Fibroblast of lung (primary cell): Measurements from ENCODE around the gene PBX4. TPM values are rescaled to one million over a fixed set of nuclear protein-coding genes. Genes with fewer than 3 reads are reported as not detected.

Experiments
- DNase-seq, 2 donors: peaks; one replicate each; pipeline versions ENCODE4 v3.0.0 to v3.0.0-alpha.2; 2010; ENCODE audit warnings: low read depth in 2 of 2
- H2AFZ ChIP-seq: 2 replicates; pipeline ENCODE4 v1.5.1; 2012; ENCODE audit warnings: low read length, control low read depth, inconsistent platforms
- H3K27ac ChIP-seq: 2 replicates; pipeline ENCODE4 v1.5.1; 2011; ENCODE audit warnings: low read length, control low read depth; ENCODE audit not compliant: insufficient read depth
- H3K27me3 ChIP-seq: 2 replicates; pipeline ENCODE4 v1.5.1; 2011; ENCODE audit warnings: mild to moderate bottlenecking, low read length; ENCODE audit not compliant: control insufficient read depth, insufficient read depth
- H3K36me3 ChIP-seq: 2 replicates; pipeline ENCODE4 v1.5.1; 2011; ENCODE audit warnings: low read length; ENCODE audit not compliant: control insufficient read depth, insufficient read depth
- H3K4me1 ChIP-seq: 2 replicates; pipeline ENCODE4 v1.5.1; 2011; ENCODE audit warnings: low read length; ENCODE audit not compliant: control insufficient read depth, insufficient read depth; ENCODE audit errors: extremely low read depth
- H3K4me2 ChIP-seq: 2 replicates; pipeline ENCODE4 v1.5.1; 2011; ENCODE audit warnings: low read length, control low read depth; ENCODE audit not compliant: insufficient read depth; ENCODE audit errors: extremely low read depth
- H3K4me3 ChIP-seq, 4 experiments: fragments of 200-600 bp in 1 of 4; sonication (generic) in 1 of 4; replicated peaks in 1 of 4; 2 replicates each; pipeline ENCODE4 v1.5.1; 2011 to 2016; ENCODE audit warnings: low read length in 4 of 4, low read depth in 3 of 4, mild to moderate bottlenecking in 3 of 4, control low read depth in 2 of 4, inconsistent platforms in 1 of 4, mixed read lengths in 1 of 4; ENCODE audit not compliant: insufficient read depth in 1 of 4; ENCODE audit errors: control extremely low read depth in 1 of 4
- H3K79me2 ChIP-seq: 2 replicates; pipeline ENCODE4 v1.5.1; 2012; ENCODE audit warnings: mild to moderate bottlenecking, low read length, inconsistent platforms; ENCODE audit not compliant: control insufficient read depth, insufficient read depth
- H3K9ac ChIP-seq: 2 replicates; pipeline ENCODE4 v1.5.1; 2011; ENCODE audit warnings: mild to moderate bottlenecking, low read length, control low read depth; ENCODE audit not compliant: insufficient read depth
- H3K9me3 ChIP-seq: 2 replicates; pipeline ENCODE4 v1.5.1; 2012; ENCODE audit warnings: low read depth, low read length; ENCODE audit not compliant: control insufficient read depth, insufficient read depth
- H4K20me1 ChIP-seq: 2 replicates; pipeline ENCODE4 v1.5.1; 2011; ENCODE audit warnings: low read length; ENCODE audit not compliant: control insufficient read depth, insufficient read depth; ENCODE audit errors: extremely low read depth
- EZH2 ChIP-seq: IDR thresholded peaks from 2 replicates; pipeline ENCODE4 v1.5.1; 2012; ENCODE audit warnings: low read length, control low read depth, mild to moderate bottlenecking; ENCODE audit errors: missing control alignments
- polyA plus RNA-seq, 2 donors: library from polyadenylated mRNA; depleted of rRNA in 1 of 2; stranded (reverse) in 1 of 2; unstranded in 1 of 2; fragments of >200 nt; gene quantifications; 2 replicates each; pipeline ENCODE4 v1.2.1, GENCODE V29; 2011 to 2012; ENCODE audit warnings: missing spikeins in 1 of 2
- total RNA-seq: library from RNA; depleted of rRNA; stranded (reverse); fragments of >200 nt; gene quantifications from 2 replicates; pipeline ENCODE4 v1.2.1, GENCODE V29; 2014
- TF ChIP-seq, protein P1 (sequence below), 2 donors: IDR thresholded peaks in 1 of 2; conservative IDR thresholded peaks in 1 of 2; 1 replicate in 1 of 2; 2 replicates in 1 of 2; pipeline ENCODE4 v1.5.1; 2011 to 2012; ENCODE audit warnings: low read length in 2 of 2, control low read depth in 1 of 2, inconsistent platforms in 1 of 2, low read depth in 1 of 2, mild to moderate bottlenecking in 1 of 2

The PBX4 gene
- total and polyA plus RNA-seq, 2 donors (not counting 1 experiment from before 2014, with no cell fraction given): 0.39 to 1.7 TPM

DNA sequence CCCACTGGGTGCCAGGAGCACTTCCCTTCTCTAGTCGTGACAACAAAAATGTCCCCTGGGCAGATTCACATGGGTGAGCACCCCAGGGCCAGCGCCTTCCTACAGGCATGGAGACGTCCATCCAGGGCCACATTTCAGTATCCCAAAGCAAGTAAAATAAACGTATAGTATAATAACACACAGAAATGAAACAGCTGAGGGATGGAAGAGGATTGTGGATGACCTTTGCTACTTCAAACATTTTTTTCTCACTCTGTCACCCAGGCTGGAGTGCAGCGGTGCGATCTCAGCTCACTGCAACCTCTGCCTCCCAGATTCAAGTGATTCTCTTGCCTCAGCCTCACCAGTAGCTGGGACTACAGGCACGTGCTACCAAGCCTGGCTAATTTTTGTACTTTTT lies 52.2 kb downstream of the PBX4 start:
- H3K4me2 ChIP-seq: no peak overlapping the region
- no peak overlapping the region for H3K9ac ChIP-seq
- no peak overlapping the region for H2AFZ ChIP-seq
- DNase-seq: peak; percentile 42 to 47
- H3K4me3 ChIP-seq: no peak overlapping the region
- H4K20me1 ChIP-seq: no peaks in the 10 kb centered on the region
- no peaks in the 10 kb centered on the region for H3K27me3 ChIP-seq
- H3K4me1 ChIP-seq: no peaks in the 10 kb centered on the region
- H3K9me3 ChIP-seq: no peaks in the 10 kb centered on the region
- no peak for TF ChIP-seq EZH2
- TF ChIP-seq, protein P1, sequence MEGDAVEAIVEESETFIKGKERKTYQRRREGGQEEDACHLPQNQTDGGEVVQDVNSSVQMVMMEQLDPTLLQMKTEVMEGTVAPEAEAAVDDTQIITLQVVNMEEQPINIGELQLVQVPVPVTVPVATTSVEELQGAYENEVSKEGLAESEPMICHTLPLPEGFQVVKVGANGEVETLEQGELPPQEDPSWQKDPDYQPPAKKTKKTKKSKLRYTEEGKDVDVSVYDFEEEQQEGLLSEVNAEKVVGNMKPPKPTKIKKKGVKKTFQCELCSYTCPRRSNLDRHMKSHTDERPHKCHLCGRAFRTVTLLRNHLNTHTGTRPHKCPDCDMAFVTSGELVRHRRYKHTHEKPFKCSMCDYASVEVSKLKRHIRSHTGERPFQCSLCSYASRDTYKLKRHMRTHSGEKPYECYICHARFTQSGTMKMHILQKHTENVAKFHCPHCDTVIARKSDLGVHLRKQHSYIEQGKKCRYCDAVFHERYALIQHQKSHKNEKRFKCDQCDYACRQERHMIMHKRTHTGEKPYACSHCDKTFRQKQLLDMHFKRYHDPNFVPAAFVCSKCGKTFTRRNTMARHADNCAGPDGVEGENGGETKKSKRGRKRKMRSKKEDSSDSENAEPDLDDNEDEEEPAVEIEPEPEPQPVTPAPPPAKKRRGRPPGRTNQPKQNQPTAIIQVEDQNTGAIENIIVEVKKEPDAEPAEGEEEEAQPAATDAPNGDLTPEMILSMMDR (conservative IDR thresholded peaks at IDR 0.05 in 1 of 2, IDR thresholded peaks at IDR 0.05 in 1 of 2; ENCODE audit: low read depth in 1 of 2, low read length in 2 of 2): no peak
- H3K36me3 ChIP-seq: peaks cover 2% of the 10 kb centered on the region
- no peak overlapping the region for H3K27ac ChIP-seq
- H3K79me2 ChIP-seq: no peaks in the 10 kb centered on the region

DNA sequence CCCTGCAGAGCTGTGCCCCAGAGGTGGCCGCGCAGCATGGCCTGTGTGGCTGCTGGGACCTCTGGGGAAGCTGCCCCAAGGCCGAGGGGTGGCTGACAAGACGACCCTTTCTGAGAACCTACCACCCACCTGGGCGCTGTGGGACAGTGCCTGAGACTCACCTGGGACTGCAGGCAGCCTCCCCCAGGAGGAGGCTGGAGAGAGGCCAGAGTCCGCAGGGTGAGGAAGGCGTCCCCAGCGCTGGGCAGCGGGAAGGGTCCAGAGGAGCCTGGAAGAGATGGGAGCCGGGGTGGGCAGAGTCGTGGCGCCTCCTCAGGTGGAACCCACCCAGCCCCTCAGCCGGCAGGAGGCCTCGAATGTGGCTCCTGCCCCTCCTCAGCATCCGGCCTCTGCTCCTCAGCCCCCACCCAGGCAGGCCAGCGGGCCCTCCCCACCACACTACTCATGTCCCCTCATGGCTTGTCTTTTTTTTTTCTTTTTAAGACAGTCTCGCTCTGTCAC lies 55.1 kb downstream of the PBX4 start:
- no peak overlapping the region for H3K9ac ChIP-seq
- no peak overlapping the region for H2AFZ ChIP-seq
- DNase-seq: no peak
- no peaks in the 10 kb centered on the region for H3K27me3 ChIP-seq
- no peaks in the 10 kb centered on the region for H4K20me1 ChIP-seq
- no peaks in the 10 kb centered on the region for H3K9me3 ChIP-seq
- H3K79me2 ChIP-seq: no peaks in the 10 kb centered on the region
- no peak overlapping the region for H3K4me3 ChIP-seq
- H3K4me2 ChIP-seq: no peak overlapping the region
- H3K27ac ChIP-seq: no peak overlapping the region
- H3K4me1 ChIP-seq: no peaks in the 10 kb centered on the region
- H3K36me3 ChIP-seq: no peaks in the 10 kb centered on the region
- TF ChIP-seq EZH2: no peak
- TF ChIP-seq, protein P1 (conservative IDR thresholded peaks at IDR 0.05 in 1 of 2, IDR thresholded peaks at IDR 0.05 in 1 of 2; ENCODE audit: low read depth in 1 of 2, low read length in 2 of 2): no peak

DNA sequence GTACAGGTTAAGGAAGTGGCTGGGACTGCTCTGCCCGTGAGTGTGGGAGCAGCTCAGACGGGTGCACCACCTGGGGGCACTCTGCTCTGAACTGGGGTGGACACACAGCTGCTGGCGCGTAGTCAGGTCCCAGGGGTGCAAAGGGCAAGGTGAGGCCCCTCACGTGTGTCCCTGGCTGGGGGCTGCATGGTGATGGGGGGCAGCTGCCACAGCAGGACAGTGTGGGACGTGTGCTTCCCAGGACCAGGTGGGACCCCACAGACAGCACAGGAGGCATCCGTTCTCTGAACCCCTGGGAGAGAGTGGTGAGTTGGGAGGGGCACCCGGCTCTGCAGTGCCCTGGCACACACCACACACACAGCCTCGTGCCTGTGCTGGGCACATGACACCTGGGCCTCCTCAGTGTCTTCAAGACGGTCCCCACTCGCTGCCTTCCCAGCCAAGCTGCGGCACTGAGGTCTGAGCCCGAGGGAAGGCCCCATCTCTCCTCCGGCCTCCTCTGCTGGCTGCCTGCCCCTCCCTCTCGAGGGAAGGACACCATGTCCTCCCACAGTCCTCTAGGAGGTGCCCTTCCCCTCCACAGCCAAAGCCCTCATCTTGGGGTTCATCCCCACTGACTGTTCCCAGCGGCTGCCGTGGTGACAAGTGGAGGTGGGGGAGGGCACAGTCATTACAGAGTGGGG lies 55.7 kb downstream of the PBX4 start:
- Histone ChIP-seq H3K9me3 (no peaks in the 10 kb centered on the region), H3K27me3 (no peaks in the 10 kb centered on the region), H3K4me2 (no peak overlapping the region), H3K4me3 (no peak overlapping the region), H2AFZ (no peak overlapping the region), H3K36me3 (no peaks in the 10 kb centered on the region), H4K20me1 (no peaks in the 10 kb centered on the region), H3K79me2 (no peaks in the 10 kb centered on the region), H3K4me1 (no peaks in the 10 kb centered on the region), H3K27ac (no peak overlapping the region), H3K9ac (no peak overlapping the region)
- TF ChIP-seq, protein P1 (conservative IDR thresholded peaks at IDR 0.05 in 1 of 2, IDR thresholded peaks at IDR 0.05 in 1 of 2; ENCODE audit: low read depth in 1 of 2, low read length in 2 of 2): no peak
- no peak for DNase-seq
